Stomach (tissue), 9 donors: Measurements from ENCODE around the gene TEAD1. TPM values are rescaled to one million over a fixed set of nuclear protein-coding genes. Genes with fewer than 3 reads are reported as not detected.
"Not testable (repeated sequence)": the region's sequence is repeated elsewhere in the genome, so short reads cannot be mapped to it uniquely, and the experiment has no call there.

ENCODE experiments used
- DNase-seq, 2 donors: peaks; one replicate each; pipeline versions ENCODE4 v3.0.0 to v3.0.0-alpha.2; 2013 to 2019
- H3K27ac ChIP-seq, 5 donors: fragments of 200-600 bp in 4 of 5; sonication (generic) in 4 of 5; one replicate each; pipeline ENCODE4 v1.5.1; 2013 to 2019; ENCODE audit warnings: mild to moderate bottlenecking in 1 of 5, moderate library complexity in 1 of 5
- H3K27me3 ChIP-seq, 3 donors: fragments of 200-600 bp; sonication (generic); one replicate each; pipeline ENCODE4 v1.5.1; 2017 to 2019; ENCODE audit warnings: mixed run types in 1 of 3
- H3K36me3 ChIP-seq, 4 donors: fragments of 200-600 bp; sonication (generic); 1 replicate in 3 of 4; 2 replicates in 1 of 4; pipeline ENCODE4 v1.5.1; 2016 to 2019
- H3K4me1 ChIP-seq, 4 donors: fragments of 200-600 bp; sonication (generic); one replicate each; pipeline ENCODE4 v1.5.1; 2016 to 2019
- H3K4me3 ChIP-seq, 4 donors: fragments of 200-600 bp; sonication (generic) in 3 of 4; one replicate each; pipeline ENCODE4 v1.5.1; 2016 to 2019; ENCODE audit warnings: mild to moderate bottlenecking in 1 of 4
- H3K9me3 ChIP-seq, 4 donors: fragments of 200-600 bp; sonication (generic); one replicate each; pipeline ENCODE4 v1.5.1; 2016 to 2019
- EP300 ChIP-seq: sonication (generic); formaldehyde crosslinking; IDR thresholded peaks from one replicate; pipeline ENCODE4 v1.6.1; 2017; ENCODE audit warnings: antibody characterized with exemption
- POLR2A ChIP-seq, 4 donors: fragments of 450-650 bp; IDR thresholded peaks; one replicate each; pipeline ENCODE4 v1.6.1; 2016; ENCODE audit warnings: antibody characterized with exemption in 4 of 4, control low read depth in 2 of 4, mild to moderate bottlenecking in 1 of 4, moderate library complexity in 1 of 4
- POLR2AphosphoS5 ChIP-seq, 3 donors: sonication (generic); formaldehyde crosslinking; IDR thresholded peaks; one replicate each; pipeline ENCODE4 v1.6.1; 2016; ENCODE audit warnings: antibody characterized with exemption in 3 of 3
- WGBS, 5 donors: extraction: QIAGEN DNeasy Blood & Tissue Kit in 3 of 5; methylation state at CpG; one replicate each; pipeline versions ENCODE4 v1.1.5 to v1.1.7; 2013 to 2018; 5-methylcytosine and 5-hydroxymethylcytosine counted together
- intact Hi-C: fragments of 100-400 bp; cut with DNase I; formaldehyde crosslinking; loops from one replicate; pipeline ENCODE4 v1.15.1; 2023; ENCODE audit warnings: low total_unique reads
- polyA plus RNA-seq, 3 donors: library from polyadenylated mRNA; stranded (reverse); fragments of 200-250 nt; gene quantifications; one replicate each; pipeline ENCODE4 v1.2.3, GENCODE V29; 2013
- total RNA-seq, 5 donors: library from RNA; depleted of rRNA; stranded (reverse); fragments of >200 nt; gene quantifications; one replicate each; pipeline versions ENCODE4 v1.1.0 to v1.2.3, GENCODE V29; 2014 to 2016
- TF ChIP-seq, protein P1 (sequence below), 7 experiments: fragments of 450-650 bp in 4 of 7; fragments of 200-600 bp in 3 of 7; sonication (generic) in 3 of 7; IDR thresholded peaks; one replicate each; pipeline ENCODE4 v1.5.1; 2016 to 2019; ENCODE audit warnings: antibody characterized with exemption in 7 of 7, control low read depth in 2 of 7, mild to moderate bottlenecking in 1 of 7
- donor health status: healthy with polysubstance abuse.
- donor health status: Bipolar disorder and iron deficiency.
- donor health status: healthy.

The TEAD1 gene
- total and polyA plus RNA-seq, 8 donors: 4.9 to 133 (median 65.2) TPM

DNA sequence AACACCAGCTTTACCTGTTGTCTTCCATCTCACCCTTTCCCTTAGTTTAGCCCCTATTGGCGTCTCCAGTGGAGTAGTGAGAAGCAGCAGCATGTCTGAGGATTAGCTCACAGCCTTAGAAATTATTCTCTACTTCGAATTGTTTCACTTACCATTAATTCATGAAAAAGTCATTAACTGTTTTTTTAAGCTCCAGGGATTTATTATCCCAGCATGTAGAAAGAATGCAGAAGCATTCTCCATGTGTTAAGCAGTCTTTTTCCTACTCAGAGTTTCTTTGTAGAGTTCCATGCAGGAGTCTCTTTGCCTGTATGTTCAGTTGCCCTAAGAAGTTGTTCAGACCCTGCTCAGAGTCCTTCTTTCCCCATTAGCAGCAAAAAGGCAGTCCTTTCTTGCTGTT, 197.0 kb downstream of the TEAD1 start:
- intact Hi-C loops: no loop called here
- no peak for DNase-seq
- 75 to 94% (median 78%) methylated on average over 2 of the region's 2 CpGs for WGBS, 5 donors
- TF ChIP-seq POLR2A (IDR thresholded peaks at IDR 0.05): no peak
- TF ChIP-seq POLR2AphosphoS5 (IDR thresholded peaks at IDR 0.05): no peak
- TF ChIP-seq EP300: no peak
- TF ChIP-seq, protein P1, sequence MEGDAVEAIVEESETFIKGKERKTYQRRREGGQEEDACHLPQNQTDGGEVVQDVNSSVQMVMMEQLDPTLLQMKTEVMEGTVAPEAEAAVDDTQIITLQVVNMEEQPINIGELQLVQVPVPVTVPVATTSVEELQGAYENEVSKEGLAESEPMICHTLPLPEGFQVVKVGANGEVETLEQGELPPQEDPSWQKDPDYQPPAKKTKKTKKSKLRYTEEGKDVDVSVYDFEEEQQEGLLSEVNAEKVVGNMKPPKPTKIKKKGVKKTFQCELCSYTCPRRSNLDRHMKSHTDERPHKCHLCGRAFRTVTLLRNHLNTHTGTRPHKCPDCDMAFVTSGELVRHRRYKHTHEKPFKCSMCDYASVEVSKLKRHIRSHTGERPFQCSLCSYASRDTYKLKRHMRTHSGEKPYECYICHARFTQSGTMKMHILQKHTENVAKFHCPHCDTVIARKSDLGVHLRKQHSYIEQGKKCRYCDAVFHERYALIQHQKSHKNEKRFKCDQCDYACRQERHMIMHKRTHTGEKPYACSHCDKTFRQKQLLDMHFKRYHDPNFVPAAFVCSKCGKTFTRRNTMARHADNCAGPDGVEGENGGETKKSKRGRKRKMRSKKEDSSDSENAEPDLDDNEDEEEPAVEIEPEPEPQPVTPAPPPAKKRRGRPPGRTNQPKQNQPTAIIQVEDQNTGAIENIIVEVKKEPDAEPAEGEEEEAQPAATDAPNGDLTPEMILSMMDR (IDR thresholded peaks at IDR 0.05): no peak
- H3K4me3 ChIP-seq: no peak overlapping the region
- H3K4me1 ChIP-seq: peaks cover 0 to 43% (median 6%) of the 10 kb centered on the region in 4 donors
- H3K9me3 ChIP-seq: no peaks in the 10 kb centered on the region
- H3K27me3 ChIP-seq: no peaks in the 10 kb centered on the region
- no peak overlapping the region for H3K27ac ChIP-seq
- H3K36me3 ChIP-seq: peaks cover 0 to 12% (median 0%) of the 10 kb centered on the region in 4 donors

DNA sequence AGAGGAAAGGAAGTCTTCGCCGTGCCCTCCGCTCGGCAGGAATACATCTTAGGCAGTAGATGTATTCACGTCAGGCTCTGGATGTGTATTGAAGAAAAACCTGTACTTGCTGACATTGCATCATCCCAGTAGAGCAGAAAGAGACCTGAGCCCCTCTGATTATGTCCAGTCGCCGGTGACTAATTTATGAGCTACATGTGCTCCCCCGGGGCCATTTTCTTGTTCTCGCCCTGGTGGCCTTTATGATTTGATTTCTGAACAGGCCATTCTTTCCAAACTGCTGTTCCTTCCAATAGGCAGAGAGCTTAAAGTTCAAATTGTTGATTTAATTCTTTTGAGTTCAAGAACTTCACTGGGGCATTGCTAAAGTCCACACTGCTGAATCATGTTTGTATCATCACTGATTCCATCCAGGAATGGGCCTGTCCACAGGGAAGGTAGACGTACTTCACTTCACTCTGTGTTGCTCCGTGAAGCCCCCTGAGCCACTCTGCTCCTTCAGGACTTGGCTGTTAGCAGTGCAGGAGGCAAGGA, 197.6 kb downstream of the TEAD1 start:
- Histone ChIP-seq H3K4me3 (no peak overlapping the region), H3K27ac (no peak overlapping the region), H3K36me3 (peaks cover 0 to 12% (median 0%) of the 10 kb centered on the region in 4 donors), H3K27me3 (no peaks in the 10 kb centered on the region), H3K4me1 (peaks cover 0 to 42% (median 6%) of the 10 kb centered on the region in 4 donors), H3K9me3 (no peaks in the 10 kb centered on the region)
- DNase-seq: no peak
- WGBS, 5 donors: 93 to 95% (median 95%) methylated on average over 11 of the region's 11 CpGs
- TF ChIP-seq EP300: no peak
- no peak for TF ChIP-seq POLR2A (IDR thresholded peaks at IDR 0.05)
- TF ChIP-seq, protein P1 (IDR thresholded peaks at IDR 0.05): no peak
- no peak for TF ChIP-seq POLR2AphosphoS5 (IDR thresholded peaks at IDR 0.05)
- intact Hi-C loops: no loop called here

DNA sequence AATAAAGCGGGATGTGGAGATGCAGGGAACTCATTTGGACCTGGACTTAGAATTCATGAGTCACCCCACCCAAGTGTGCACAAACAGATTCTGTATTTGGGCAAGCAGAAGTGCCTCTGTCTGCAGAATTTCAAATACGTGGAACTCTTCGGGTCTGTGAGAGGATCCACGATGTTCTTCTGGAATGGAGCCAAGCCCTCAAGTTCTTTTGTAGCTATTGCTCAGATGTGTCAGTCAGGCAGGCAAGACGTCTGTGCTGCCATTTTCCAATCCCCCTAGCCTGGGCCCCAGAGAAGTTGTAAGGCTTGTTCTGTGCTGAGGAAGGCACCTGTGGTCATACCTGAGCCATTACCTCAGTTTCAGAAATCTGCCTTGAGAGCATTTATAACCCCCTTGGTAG, 202.1 kb downstream of the TEAD1 start:
- no peak for DNase-seq
- H3K4me3 ChIP-seq: no peak overlapping the region
- peaks cover 0 to 15% (median 0%) of the 10 kb centered on the region in 4 donors for H3K4me1 ChIP-seq
- intact Hi-C loops: no loop called here
- WGBS, 5 donors: 69 to 85% (median 78%) methylated on average over 5 of the region's 5 CpGs
- no peaks in the 10 kb centered on the region for H3K9me3 ChIP-seq
- H3K36me3 ChIP-seq: peaks cover 4 to 29% (median 12%) of the 10 kb centered on the region in 4 donors
- no peaks in the 10 kb centered on the region for H3K27me3 ChIP-seq
- no peak overlapping the region for H3K27ac ChIP-seq
- TF ChIP-seq EP300 (no peak), POLR2AphosphoS5 (IDR thresholded peaks at IDR 0.05) (no peak), POLR2A (IDR thresholded peaks at IDR 0.05) (no peak)
- TF ChIP-seq, protein P1 (IDR thresholded peaks at IDR 0.05): no peak

DNA sequence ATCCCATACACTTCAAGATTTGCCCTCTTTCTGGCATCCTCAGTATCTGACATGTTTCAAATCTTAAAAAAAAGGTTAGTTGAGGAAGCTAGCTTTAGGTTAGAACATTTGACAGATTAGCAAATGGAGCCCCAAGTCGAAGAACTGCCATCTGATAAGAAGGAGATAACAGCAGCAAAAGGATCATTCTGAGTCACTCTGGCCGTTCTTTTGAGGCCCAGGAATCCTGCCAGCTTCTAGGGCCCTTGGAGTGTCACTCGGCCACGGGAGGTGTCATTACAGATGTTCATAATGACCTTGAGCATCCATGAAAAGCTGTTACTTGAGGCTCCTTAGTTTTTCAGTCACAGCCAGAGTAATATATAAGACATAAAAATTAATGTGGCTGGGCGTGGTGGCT, 202.8 kb downstream of the TEAD1 start:
- Histone ChIP-seq H3K4me3 (no peak overlapping the region), H3K9me3 (no peaks in the 10 kb centered on the region), H3K27me3 (no peaks in the 10 kb centered on the region), H3K27ac (no peak overlapping the region), H3K4me1 (peaks cover 0 to 12% (median 0%) of the 10 kb centered on the region in 4 donors), H3K36me3 (peaks cover 7 to 29% (median 18%) of the 10 kb centered on the region in 4 donors)
- TF ChIP-seq, protein P1 (IDR thresholded peaks at IDR 0.05): no peak
- TF ChIP-seq POLR2A (IDR thresholded peaks at IDR 0.05) (no peak), POLR2AphosphoS5 (IDR thresholded peaks at IDR 0.05) (no peak), EP300 (no peak)
- WGBS, 5 donors: 68 to 86% (median 80%) methylated on average over 5 of the region's 5 CpGs
- intact Hi-C loops: no loop called here
- no peak for DNase-seq

DNA sequence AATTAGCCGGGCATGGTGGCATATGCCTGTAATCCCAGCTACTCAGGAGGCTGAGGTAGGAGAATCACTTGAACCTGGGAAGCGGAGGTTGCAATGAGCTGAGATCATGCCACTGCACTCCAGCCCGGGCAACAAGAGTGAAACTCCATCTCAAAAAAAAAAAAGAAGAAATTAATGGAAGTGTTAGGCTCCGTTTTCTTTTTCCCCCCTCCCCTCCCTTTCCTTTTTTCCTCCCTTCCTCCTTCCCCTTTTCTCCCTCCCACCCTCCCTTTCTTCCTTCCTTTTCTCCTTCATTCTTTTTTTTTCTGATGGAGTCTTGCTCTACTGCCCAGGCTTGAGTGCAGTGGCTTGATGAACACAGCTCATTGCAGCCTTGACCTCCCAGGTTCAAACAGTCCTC, 203.3 kb downstream of the TEAD1 start:
- H3K27ac ChIP-seq, DNase-seq, H3K4me3 ChIP-seq, H3K9me3 ChIP-seq, intact Hi-C loops, H3K27me3 ChIP-seq: not testable (repeated sequence)
- WGBS, 5 donors: 88 to 95% (median 92%) methylated on average over 4 of the region's 4 CpGs
- Histone ChIP-seq H3K4me1 (peaks cover 0 to 16% (median 0%) of the 10 kb centered on the region in 4 donors), H3K36me3 (peaks cover 12 to 32% (median 23%) of the 10 kb centered on the region in 4 donors)
